ENCODE results near the gene WIZ. TPM values are rescaled to one million over a fixed set of nuclear protein-coding genes. Genes with fewer than 3 reads are reported as not detected.

Gene WIZ
- total and polyA plus RNA-seq, 7 donors = 16.6 to 39.1 (median 22.9) TPM

GRCh38 chr19:15430526-15431120 lies 19.1 kb downstream of the WIZ start:
- peaks cover 18% of the 10 kb centered on the region for H3K4me1 ChIP-seq
- WGBS, 3 donors = 80 to 83% (median 83%) methylated on average over 10 of the region's 10 CpGs
- peak in 1 of 2 donors; percentile 28 for DNase-seq

GRCh38 chr19:15429825-15430467 lies 19.8 kb downstream of the WIZ start:
- Histone ChIP-seq H3K27ac (no peak overlapping the region), H3K4me1 (peaks cover 18% of the 10 kb centered on the region), H3K9me3 (no peaks in the 10 kb centered on the region), H3K4me3 (peak overlapping the region; percentile 70), H3K27me3 (ENCODE audit: insufficient read depth in 3 of 3, low read length in 2 of 3) (no peaks in the 10 kb centered on the region), H3K36me3 (ENCODE audit: insufficient read depth in 1 of 2, low read depth in 1 of 2) (peaks cover 5 to 47% of the 10 kb centered on the region in 2 donors)
- intact Hi-C loops (cut with DNase I) = loop anchor here in 1 of 2 donors (2.0 to 10.0 kb wide), 2 partner anchors 29 to 175 kb away; no protein-coding TSS in a partner anchor
- DNase-seq (peak in 1 of 2 donors; percentile 38), ATAC-seq (no peak)
- WGBS, 3 donors = 86 to 90% (median 88%) methylated on average over 21 to 24 of the region's 24 CpGs
- TF ChIP-seq CTCF (IDR thresholded peaks at IDR 0.05) = no peak

More at GRCh38 chr19:15430526-15431120, 19.1 kb downstream of the WIZ start:
- peaks cover 5 to 41% of the 10 kb centered on the region in 2 donors for H3K36me3 ChIP-seq (ENCODE audit: insufficient read depth in 1 of 2, low read depth in 1 of 2)
- no peaks in the 10 kb centered on the region for H3K27me3 ChIP-seq (ENCODE audit: insufficient read depth in 3 of 3, low read length in 2 of 3)
- peak overlapping the region; percentile 70 for H3K4me3 ChIP-seq
- H3K9me3 ChIP-seq = no peaks in the 10 kb centered on the region
- ATAC-seq = no peak
- intact Hi-C loops (cut with DNase I) = loop anchor here in 1 of 2 donors (2.0 to 10.0 kb wide), 2 partner anchors 30 to 176 kb away; no protein-coding TSS in a partner anchor
- no peak overlapping the region for H3K27ac ChIP-seq
- TF ChIP-seq CTCF (IDR thresholded peaks at IDR 0.05) = no peak

GRCh38 chr19:15428956-15429824 lies 20.6 kb downstream of the WIZ start:
- 89 to 91% (median 89%) methylated on average over 21 to 22 of the region's 22 CpGs for WGBS, 3 donors
- Histone ChIP-seq H3K27ac (no peak overlapping the region), H3K4me3 (no peak overlapping the region), H3K4me1 (peaks cover 18% of the 10 kb centered on the region), H3K9me3 (no peaks in the 10 kb centered on the region), H3K27me3 (ENCODE audit: insufficient read depth in 3 of 3, low read length in 2 of 3) (no peaks in the 10 kb centered on the region), H3K36me3 (ENCODE audit: insufficient read depth in 1 of 2, low read depth in 1 of 2) (peaks cover 9 to 54% of the 10 kb centered on the region in 2 donors)
- no peak for ATAC-seq
- TF ChIP-seq CTCF (IDR thresholded peaks at IDR 0.05) = no peak
- intact Hi-C loops (cut with DNase I) = no loop called here
- DNase-seq = peak in 1 of 2 donors; percentile 50

- DNase-seq (peak in 1 of 2 donors; percentile 57), ATAC-seq (no peak)
- peaks cover 4% of the 10 kb centered on the region for H3K9me3 ChIP-seq
- 92 to 96% (median 93%) methylated on average over 35 of the region's 35 CpGs for WGBS, 3 donors
- intact Hi-C loops (cut with DNase I) = no loop called here
- H3K36me3 ChIP-seq (ENCODE audit: insufficient read depth in 1 of 2, low read depth in 1 of 2) = peaks cover 9 to 66% of the 10 kb centered on the region in 2 donors
- no peak overlapping the region for H3K4me3 ChIP-seq
- no peak for TF ChIP-seq CTCF (IDR thresholded peaks at IDR 0.05)
- peaks cover 18% of the 10 kb centered on the region for H3K4me1 ChIP-seq
- H3K27me3 ChIP-seq (ENCODE audit: insufficient read depth in 3 of 3, low read length in 2 of 3) = no peaks in the 10 kb centered on the region
- H3K27ac ChIP-seq = no peak overlapping the region
Observed at GRCh38 chr19:15427991-15428471, 21.7 kb downstream of the WIZ start.

Measured in psoas muscle (tissue), 8 donors.